Spinal cord (tissue), 10 donors: ENCODE results near the gene CTBP2. TPM values are rescaled to one million over a fixed set of nuclear protein-coding genes. Genes with fewer than 3 reads are reported as not detected.

ENCODE experiments used
- DNase-seq, 6 donors: peaks; one replicate each; pipeline versions ENCODE4 v3.0.0 to v3.0.0-alpha.2; 2013 to 2015; ENCODE audit warnings: low spot score in 6 of 6, low read depth in 4 of 6
- H3K27ac ChIP-seq: one replicate; pipeline ENCODE4 v1.5.1; 2013; ENCODE audit warnings: low read depth, low read length, control low read depth
- H3K27me3 ChIP-seq: one replicate; pipeline ENCODE4 v1.6.1; 2013; ENCODE audit warnings: low read length; ENCODE audit not compliant: control insufficient read depth, insufficient read depth
- H3K36me3 ChIP-seq: one replicate; pipeline ENCODE4 v1.6.1; 2013; ENCODE audit warnings: low read length; ENCODE audit not compliant: control insufficient read depth, insufficient read depth
- H3K4me1 ChIP-seq: one replicate; pipeline ENCODE4 v1.6.1; 2013; ENCODE audit warnings: low read length; ENCODE audit not compliant: control insufficient read depth, insufficient read depth
- H3K4me3 ChIP-seq: one replicate; pipeline ENCODE4 v1.5.1; 2013; ENCODE audit warnings: low read depth, low read length, control low read depth
- H3K9me3 ChIP-seq: one replicate; pipeline ENCODE4 v1.6.1; 2013; ENCODE audit warnings: low read length; ENCODE audit not compliant: control insufficient read depth, insufficient read depth
- WGBS: methylation state at CpG from one replicate; pipeline ENCODE4 v1.1.5; 2013; ENCODE audit warnings: missing lambda C conversion rate; ENCODE audit not compliant: insufficient coverage; 5-methylcytosine and 5-hydroxymethylcytosine counted together
- polyA plus RNA-seq, 2 donors: library from polyadenylated mRNA; unstranded; fragments of 120-200 nt; gene quantifications; one replicate each; pipeline ENCODE4 v1.2.1, GENCODE V29; 2013; ENCODE audit not compliant: insufficient read length in 2 of 2
- total RNA-seq, 2 donors: library from RNA; depleted of rRNA in 1 of 2; stranded (reverse); fragments of 120-200 nt in 1 of 2; fragments of >200 nt in 1 of 2; gene quantifications; one replicate each; pipeline versions ENCODE4 v1.2.3 to v1.2.4, GENCODE V29; 2013 to 2014
- donor health status: healthy.

The CTBP2 gene
- total and polyA plus RNA-seq, 4 donors: 44.2 to 96.2 (median 83.9) TPM

- WGBS: 71% methylated on average over 31 of the region's 36 CpGs
- H3K9me3 ChIP-seq: no peaks in the 10 kb centered on the region
- H3K4me3 ChIP-seq: no peak overlapping the region
- H3K36me3 ChIP-seq: peaks cover 60% of the 10 kb centered on the region
- no peak overlapping the region for H3K27ac ChIP-seq
- peaks cover 90% of the 10 kb centered on the region for H3K4me1 ChIP-seq
- DNase-seq: peak in 2 of 6 donors; percentile 50 to 80
- H3K27me3 ChIP-seq: no peaks in the 10 kb centered on the region
Observed at GRCh38 chr10:125005312-125006187, 154.8 kb downstream of the CTBP2 start.

- no peaks in the 10 kb centered on the region for H3K27me3 ChIP-seq
- DNase-seq: no peak
- H3K36me3 ChIP-seq: peaks cover 68% of the 10 kb centered on the region
- H3K27ac ChIP-seq: no peak overlapping the region
- no peak overlapping the region for H3K4me3 ChIP-seq
- WGBS: 76% methylated on average over 18 of the region's 19 CpGs
- peaks cover 95% of the 10 kb centered on the region for H3K4me1 ChIP-seq
- H3K9me3 ChIP-seq: no peaks in the 10 kb centered on the region
Observed at GRCh38 chr10:125004571-125005311, 155.6 kb downstream of the CTBP2 start.

- Histone ChIP-seq H3K27ac (no peak overlapping the region), H3K27me3 (no peaks in the 10 kb centered on the region), H3K36me3 (peaks cover 72% of the 10 kb centered on the region), H3K4me3 (no peak overlapping the region), H3K9me3 (no peaks in the 10 kb centered on the region), H3K4me1 (peaks cover 95% of the 10 kb centered on the region)
- 93% methylated on average over 11 of the region's 14 CpGs for WGBS
- no peak for DNase-seq
Observed at GRCh38 chr10:125003901-125004467, 156.4 kb downstream of the CTBP2 start.

GRCh38 chr10:125003146-125003900 is 157.0 kb downstream of the CTBP2 start:
- Histone ChIP-seq H3K4me1 (peaks cover 98% of the 10 kb centered on the region), H3K36me3 (peaks cover 77% of the 10 kb centered on the region), H3K27ac (no peak overlapping the region), H3K9me3 (no peaks in the 10 kb centered on the region), H3K4me3 (no peak overlapping the region), H3K27me3 (no peaks in the 10 kb centered on the region)
- 94% methylated on average over 20 of the region's 34 CpGs for WGBS
- no peak for DNase-seq

- peaks cover 80% of the 10 kb centered on the region for H3K36me3 ChIP-seq
Observed at GRCh38 chr10:125002423-125003145, 157.8 kb downstream of the CTBP2 start.

GRCh38 chr10:125002047-125002422 is 158.3 kb downstream of the CTBP2 start:
- Histone ChIP-seq H3K27me3 (no peaks in the 10 kb centered on the region), H3K9me3 (no peaks in the 10 kb centered on the region), H3K27ac (peak overlapping the region; percentile 91), H3K36me3 (peaks cover 84% of the 10 kb centered on the region), H3K4me3 (no peak overlapping the region), H3K4me1 (peaks cover 91% of the 10 kb centered on the region)
- 91% methylated on average over 12 of the region's 12 CpGs for WGBS
- DNase-seq: no peak

More at GRCh38 chr10:125002423-125003145, 157.8 kb downstream of the CTBP2 start:
- H3K4me1 ChIP-seq: peaks cover 95% of the 10 kb centered on the region
- H3K27me3 ChIP-seq: no peaks in the 10 kb centered on the region
- DNase-seq: no peak
- H3K27ac ChIP-seq: peak overlapping the region; percentile 29
- WGBS: 83% methylated on average over 23 of the region's 28 CpGs
- no peak overlapping the region for H3K4me3 ChIP-seq
- no peaks in the 10 kb centered on the region for H3K9me3 ChIP-seq

GRCh38 chr10:125001313-125002046 is 158.9 kb downstream of the CTBP2 start:
- 81% methylated on average over 17 of the region's 21 CpGs for WGBS
- no peak overlapping the region for H3K4me3 ChIP-seq
- H3K4me1 ChIP-seq: peaks cover 86% of the 10 kb centered on the region
- no peaks in the 10 kb centered on the region for H3K27me3 ChIP-seq
- DNase-seq: peak in 1 of 6 donors; percentile 52
- peak overlapping the region; percentile 91 for H3K27ac ChIP-seq
- H3K9me3 ChIP-seq: no peaks in the 10 kb centered on the region
- H3K36me3 ChIP-seq: peaks cover 86% of the 10 kb centered on the region

GRCh38 chr10:125000366-125001312 is 159.7 kb downstream of the CTBP2 start:
- Histone ChIP-seq H3K4me3 (no peak overlapping the region), H3K9me3 (no peaks in the 10 kb centered on the region), H3K36me3 (peaks cover 91% of the 10 kb centered on the region), H3K4me1 (peaks cover 84% of the 10 kb centered on the region), H3K27ac (peak overlapping the region; percentile 91), H3K27me3 (no peaks in the 10 kb centered on the region)
- peak in 2 of 6 donors; percentile 82 to 88 for DNase-seq
- 29% methylated on average over 32 of the region's 35 CpGs for WGBS
